OCI-LY7 (cell line): ENCODE data around the gene ZNF385D.

Experiments used
- CTCF ChIP-seq: fragments of 200-600 bp; sonication (generic); conservative IDR thresholded peaks from 2 replicates; pipeline ENCODE4 v1.5.1; 2014; ENCODE audit warnings: mild to moderate bottlenecking, antibody characterized with exemption, low read length, moderate library complexity, mixed read lengths
- EZH2phosphoT487 ChIP-seq: fragments of 200-600 bp; sonication (generic); IDR thresholded peaks from 2 replicates; pipeline ENCODE4 v1.6.1; 2018; ENCODE audit warnings: low read depth, borderline replicate concordance, mild to moderate bottlenecking, mixed run types, antibody characterized with exemption, low read length, moderate library complexity, mixed read lengths

GRCh38 chr3:21750080-21750696 is 822 bp downstream of the ZNF385D start:
- TF ChIP-seq CTCF = no peak
- no peak for TF ChIP-seq EZH2phosphoT487
